ENCODE data around the gene TRA2B.

TRA2B gene

GRCh38 chr3:185949515-185949914 lies 11.7 kb upstream of the TRA2B start:
- no peak for DNase-seq

DNA sequence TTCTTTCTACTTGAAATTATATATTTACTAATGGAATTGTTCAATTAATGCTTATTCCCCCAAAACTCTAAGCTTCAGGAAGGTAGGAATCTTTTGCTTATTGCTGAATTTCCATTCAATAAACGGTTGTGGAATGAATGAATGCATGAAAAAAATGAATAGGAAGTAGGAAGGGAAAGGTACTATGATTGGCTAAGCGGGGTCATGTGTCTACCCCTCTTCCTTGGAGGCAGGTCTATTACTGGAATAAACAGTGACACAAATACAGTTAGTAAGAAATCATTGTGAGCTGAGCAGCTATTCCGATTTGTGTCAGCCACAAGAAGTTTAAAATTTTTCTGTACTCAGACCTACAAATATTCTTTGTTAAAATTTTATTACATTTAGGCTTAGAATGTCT lies 10.5 kb upstream of the TRA2B start:
- no peak for DNase-seq

DNA sequence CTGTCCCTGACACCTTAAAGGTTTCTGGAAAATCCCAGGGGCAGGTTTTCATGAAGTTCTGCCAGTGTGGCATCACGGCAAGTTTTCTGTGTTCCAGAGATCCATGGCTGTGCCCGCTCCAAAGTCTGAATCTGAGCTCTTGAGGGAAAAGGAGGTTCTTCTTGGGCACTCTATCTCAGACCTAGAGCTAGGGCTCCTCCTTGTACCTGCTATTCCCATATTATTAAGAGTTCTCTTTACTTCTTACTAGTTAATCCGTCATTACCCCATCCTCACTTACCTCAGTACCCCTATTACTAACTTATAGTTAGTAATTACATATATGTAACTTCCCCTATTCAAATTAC lies 5.9 kb upstream of the TRA2B start:
- DNase-seq: no peak

DNA sequence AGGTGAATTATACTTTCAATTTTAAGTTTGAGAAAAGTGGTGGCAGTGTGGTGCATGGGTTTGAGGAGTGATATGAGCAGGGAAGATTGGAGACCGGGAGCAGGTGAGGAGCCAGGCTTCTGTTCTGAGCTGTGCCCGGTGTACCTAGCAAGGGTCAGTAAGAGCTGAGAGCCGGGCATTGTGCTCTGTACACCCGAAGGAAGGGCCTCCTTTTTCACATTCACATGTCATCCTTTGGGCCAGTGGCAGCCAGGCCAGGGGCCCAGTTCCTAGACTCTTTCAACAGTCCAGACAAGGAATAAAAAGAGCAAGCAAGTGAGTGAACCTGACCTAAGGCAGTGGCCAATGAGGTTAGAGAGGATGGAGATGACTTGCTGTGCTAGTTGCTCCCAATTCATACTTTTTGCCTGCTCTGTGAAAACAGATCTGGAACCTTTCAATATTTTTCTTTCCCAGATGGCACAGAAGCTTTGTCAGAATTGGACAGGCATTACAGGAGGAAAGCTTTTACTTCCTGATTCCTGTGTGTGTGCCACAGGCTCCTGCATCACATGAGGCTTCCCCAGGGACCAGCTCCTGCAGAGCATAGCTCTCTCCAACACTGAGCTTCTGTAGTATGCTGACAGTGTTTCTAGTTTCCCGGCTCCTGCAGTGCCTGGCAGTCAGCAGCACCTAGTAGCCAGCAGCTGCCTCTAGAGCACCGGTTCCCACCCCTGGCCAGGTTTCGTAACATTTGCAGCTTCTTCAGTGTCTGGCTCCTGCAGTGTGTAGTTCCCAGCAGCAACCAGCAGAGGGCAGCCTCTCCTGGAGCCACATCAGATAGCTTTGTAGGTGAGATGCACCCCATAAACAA lies 5.3 kb upstream of the TRA2B start:
- peak; percentile 84 for DNase-seq

DNA sequence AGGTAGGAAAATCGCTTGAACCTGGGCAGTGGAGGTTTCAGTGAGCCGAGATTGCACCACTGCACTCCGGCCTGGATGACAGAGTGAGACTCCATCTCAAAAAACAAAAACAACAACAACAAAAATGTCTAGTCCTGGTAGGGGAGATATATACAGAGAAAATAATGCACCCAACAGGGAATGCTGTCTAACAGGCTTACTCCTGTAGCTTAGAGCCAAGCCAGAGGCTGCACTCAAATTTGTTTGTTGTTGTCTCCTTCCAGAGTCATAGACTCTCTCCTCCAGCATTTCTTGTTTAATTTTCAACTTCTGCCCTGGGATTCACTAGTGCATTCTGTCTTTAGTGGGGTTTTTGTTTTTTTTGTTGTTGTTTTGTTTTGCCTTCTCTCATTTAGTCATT lies 4.6 kb upstream of the TRA2B start:
- no peak for DNase-seq

DNA sequence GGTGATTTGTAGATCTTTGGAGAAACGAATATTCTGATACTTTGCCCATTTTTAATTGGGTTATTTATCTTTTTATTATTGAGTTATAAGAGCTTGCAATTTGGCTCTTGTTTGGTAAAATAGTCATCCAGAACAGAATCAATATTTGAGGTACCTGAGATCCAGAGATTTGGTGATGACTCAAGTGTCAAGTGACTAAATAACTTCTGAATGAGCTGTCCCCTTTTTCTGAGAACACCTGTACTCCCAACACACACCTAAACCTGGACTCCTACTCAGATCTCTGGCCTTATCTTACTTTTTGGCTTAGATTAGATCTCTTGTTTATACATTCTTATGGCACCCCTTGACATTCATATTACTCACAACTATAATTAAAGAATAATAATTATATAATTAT lies 3.1 kb upstream of the TRA2B start:
- no peak for DNase-seq

DNA sequence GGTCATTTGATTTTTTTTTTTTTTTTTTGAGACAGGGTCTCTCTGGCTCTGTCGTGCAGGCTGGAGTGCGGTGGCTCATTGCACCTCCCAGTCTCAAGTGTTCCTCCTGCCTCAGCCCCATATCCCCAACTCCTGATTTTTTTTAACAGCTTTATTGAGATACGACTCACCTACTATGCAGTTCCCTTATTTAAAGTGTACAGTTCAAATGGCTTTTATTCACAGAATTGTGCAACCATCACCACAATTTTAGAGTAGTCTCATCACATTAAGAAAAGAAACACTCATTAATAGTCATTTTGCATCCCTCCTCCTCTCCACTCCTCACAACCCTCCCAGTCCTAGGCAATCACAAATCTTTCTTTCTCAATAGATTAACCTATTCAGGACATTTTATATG lies 1.9 kb upstream of the TRA2B start:
- DNase-seq: no peak

- DNase-seq: peak; percentile 85
These were observed 763 bp downstream of the TRA2B start for GRCh38 chr3:185936814-185937688.

- no peak for DNase-seq
These were observed 1.6 kb downstream of the TRA2B start for GRCh38 chr3:185936273-185936629.

- no peak for DNase-seq
These were observed 2.1 kb downstream of the TRA2B start for GRCh38 chr3:185935465-185936272.

- DNase-seq: no peak
These were observed 2.9 kb downstream of the TRA2B start for GRCh38 chr3:185934767-185935464.

DNA sequence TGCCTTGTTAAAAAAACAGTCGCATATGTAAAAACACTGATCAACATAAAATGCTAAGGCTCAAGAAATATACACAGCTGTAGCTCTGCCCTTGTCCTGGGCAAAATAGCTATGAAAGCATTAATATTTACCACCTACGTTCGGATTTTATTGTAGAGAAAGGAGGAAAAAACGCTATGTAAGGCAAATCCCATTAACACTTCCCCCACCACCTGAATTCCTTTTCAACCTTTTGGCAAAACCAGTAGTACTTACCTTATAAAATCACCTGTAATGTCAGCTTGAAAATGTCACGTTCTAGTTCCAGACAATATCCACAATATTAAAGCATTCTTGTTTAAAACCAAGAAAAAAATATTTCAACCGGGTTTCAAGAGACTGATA lies 3.6 kb downstream of the TRA2B start:
- DNase-seq: no peak

GRCh38 chr3:185933374-185934173 lies 4.2 kb downstream of the TRA2B start:
- no peak for DNase-seq

GRCh38 chr3:185931777-185932612 lies 5.8 kb downstream of the TRA2B start:
- DNase-seq: no peak

DNA sequence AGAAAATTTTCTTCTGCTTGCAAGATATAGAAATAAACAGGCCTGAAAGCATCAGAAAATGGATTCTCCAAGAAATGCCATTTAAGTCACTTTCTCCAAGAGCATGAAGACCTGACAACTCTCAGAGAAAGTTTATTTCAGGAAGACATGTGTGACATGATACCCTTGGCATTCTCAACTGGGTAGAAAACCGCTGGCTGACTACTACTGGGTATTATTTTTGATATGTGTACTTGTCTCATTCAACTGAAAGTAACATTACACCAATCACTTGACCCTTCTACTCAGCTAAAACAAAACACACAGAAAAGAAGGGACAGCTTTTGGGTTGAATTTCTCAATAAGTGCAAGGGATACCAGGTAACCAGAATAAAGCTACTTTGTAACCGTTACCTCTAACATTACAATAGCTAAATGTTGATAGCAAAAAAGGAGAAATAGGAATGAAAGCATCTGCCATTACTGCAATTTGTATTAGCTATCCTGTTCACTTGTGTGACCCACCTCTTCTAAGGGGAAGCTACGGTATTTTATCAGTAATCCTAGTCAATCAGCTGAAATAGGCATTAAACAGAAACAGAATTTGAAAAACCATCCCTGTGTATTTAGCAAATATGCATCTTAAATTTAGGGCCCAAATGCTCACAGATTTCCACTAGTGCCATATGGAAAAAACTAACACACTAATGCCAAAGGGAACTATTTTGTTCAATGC lies 7.3 kb downstream of the TRA2B start:
- no peak for DNase-seq

GRCh38 chr3:185929192-185930151 lies 8.3 kb downstream of the TRA2B start:
- no peak for DNase-seq

- no peak for DNase-seq
These were observed 9.3 kb downstream of the TRA2B start for GRCh38 chr3:185928496-185928895.

DNA sequence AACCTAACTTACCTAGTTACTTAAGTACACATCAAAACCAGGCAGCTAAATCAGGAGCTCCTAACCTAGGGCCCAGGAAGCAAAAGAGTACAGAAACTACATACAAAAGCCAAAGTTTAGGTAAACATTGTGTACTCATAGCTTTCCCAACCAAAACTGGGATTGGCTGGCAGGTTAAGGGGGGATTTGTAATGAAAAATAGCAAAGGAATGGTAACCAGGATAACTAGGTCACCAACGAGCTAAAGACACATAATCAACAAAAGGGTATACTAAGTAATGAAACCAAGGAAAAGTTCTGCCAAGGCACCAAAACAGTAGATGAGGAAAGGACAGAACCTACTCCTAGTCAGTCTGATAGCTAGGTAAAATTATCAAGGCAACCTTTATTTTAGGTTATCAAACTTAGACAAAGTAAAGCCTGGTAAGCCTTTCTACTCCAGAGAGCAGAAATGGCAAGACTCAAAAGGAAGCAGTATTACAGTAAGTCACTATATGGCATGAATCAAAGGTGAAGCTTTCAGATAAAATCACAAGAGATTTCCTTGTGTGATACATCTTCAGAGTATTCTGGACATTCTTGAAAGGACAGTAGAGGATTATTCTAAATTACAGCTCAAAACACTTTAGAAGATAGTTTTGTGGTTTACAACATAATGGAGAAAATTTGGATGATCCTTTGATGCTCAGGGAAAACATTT lies 10.2 kb downstream of the TRA2B start:
- DNase-seq: no peak
